IMR-90 (cell line): ENCODE data around the gene SFSWAP. TPM values are rescaled to one million over a fixed set of nuclear protein-coding genes. Genes with fewer than 3 reads are reported as not detected.
"Not testable (repeated sequence)": the region's sequence is repeated elsewhere in the genome, so short reads cannot be mapped to it uniquely, and the experiment has no call there.

ENCODE experiments used
- ATAC-seq: fragments of 200-7000 bp; cut with Tn5 transposase; 2 replicates; pipeline ENCODE4 v1.9.1; 2020; ENCODE audit warnings: low read depth, mild to moderate bottlenecking, moderate library complexity
- BruUV-seq: library from RNA; stranded (reverse); fragments of 400-500 nt; replicated peaks from 2 replicates; lab custom pipeline; 2021; lab: Mats Ljungman, UMichigan
- CTCF ChIA-PET: fragments of 300-600 bp; formaldehyde crosslinking; extraction: SDS; loops from one replicate; lab custom pipeline; 2021; ENCODE audit warnings: antibody characterized with exemption; lab: Yijun Ruan, JAX
- POLR2A ChIA-PET: fragments of 300-600 bp; sonication (Branson Sonifier 250); formaldehyde crosslinking; loops from one replicate; lab custom pipeline; 2022; ENCODE audit warnings: antibody characterized with exemption; ENCODE audit not compliant: unreplicated experiment; lab: Charles Lee
- DNase-seq: peaks from one replicate; pipeline ENCODE4 v3.0.0; 2013
- H2AFZ ChIP-seq: replicated peaks from 2 replicates; pipeline ENCODE3; 2013; ENCODE audit warnings: low read length, mild to moderate bottlenecking; ENCODE audit not compliant: poor library complexity
- H2AK5ac ChIP-seq: 2 replicates; pipeline ENCODE4 v1.6.1; 2013; ENCODE audit warnings: low read depth, low read length, inconsistent platforms
- H2AK9ac ChIP-seq: replicated peaks from 2 replicates; pipeline ENCODE3; 2013; ENCODE audit warnings: mild to moderate bottlenecking, low read depth, low read length, moderate library complexity; ENCODE audit not compliant: poor library complexity
- H2BK120ac ChIP-seq: 2 replicates; pipeline ENCODE4 v1.6.1; 2013; ENCODE audit warnings: low read depth, low read length, inconsistent platforms
- H2BK15ac ChIP-seq: 3 replicates; pipeline ENCODE4 v1.6.1; 2013; ENCODE audit warnings: low read depth, low read length, inconsistent platforms
- H2BK20ac ChIP-seq: 2 replicates; pipeline ENCODE4 v1.6.1; 2013; ENCODE audit warnings: low read depth, mild to moderate bottlenecking, inconsistent platforms, low read length, moderate library complexity
- H2BK5ac ChIP-seq: 2 replicates; pipeline ENCODE4 v1.6.1; 2013; ENCODE audit warnings: mild to moderate bottlenecking, low read depth, low read length, inconsistent platforms; ENCODE audit not compliant: poor library complexity, severe bottlenecking
- H3K14ac ChIP-seq: replicated peaks from 2 replicates; pipeline ENCODE4 v1.6.1; 2013; ENCODE audit warnings: low read depth, low read length, inconsistent platforms
- H3K18ac ChIP-seq: 2 replicates; pipeline ENCODE4 v1.6.1; 2013; ENCODE audit warnings: low read depth, low read length, control low read depth
- H3K23ac ChIP-seq: 2 replicates; pipeline ENCODE4 v1.6.1; 2013; ENCODE audit warnings: low read depth, low read length, inconsistent platforms
- H3K27ac ChIP-seq: 2 replicates; pipeline ENCODE4 v1.5.1; 2013; ENCODE audit warnings: mild to moderate bottlenecking, control low read depth, low read length; ENCODE audit not compliant: insufficient read depth
- H3K27me3 ChIP-seq: 2 replicates; pipeline ENCODE4 v1.6.1; 2013; ENCODE audit warnings: low read length; ENCODE audit not compliant: control insufficient read depth, insufficient read depth
- H3K36me3 ChIP-seq: 2 replicates; pipeline ENCODE4 v1.6.1; 2013; ENCODE audit warnings: low read length, mixed read lengths; ENCODE audit not compliant: control insufficient read depth, insufficient read depth
- H3K4ac ChIP-seq: 2 replicates; pipeline ENCODE4 v1.6.1; 2013; ENCODE audit warnings: low read depth, low read length, inconsistent platforms
- H3K4me1 ChIP-seq: 2 replicates; pipeline ENCODE4 v1.6.1; 2013; ENCODE audit warnings: low read length, mixed read lengths; ENCODE audit not compliant: control insufficient read depth, insufficient read depth
- H3K4me2 ChIP-seq: 2 replicates; pipeline ENCODE4 v1.6.1; 2013; ENCODE audit warnings: low read depth, mild to moderate bottlenecking, control low read depth, low read length, moderate library complexity
- H3K4me3 ChIP-seq: 2 replicates; pipeline ENCODE4 v1.5.1; 2013; ENCODE audit warnings: low read depth, mild to moderate bottlenecking, control low read depth, low read length, moderate library complexity; ENCODE audit not compliant: insufficient read depth
- H3K56ac ChIP-seq: 2 replicates; pipeline ENCODE4 v1.6.1; 2013; ENCODE audit warnings: low read length, inconsistent platforms; ENCODE audit not compliant: insufficient read depth; ENCODE audit errors: extremely low read depth
- H3K79me1 ChIP-seq, 2 experiments: 2 replicates each; pipeline ENCODE4 v1.6.1; 2013; ENCODE audit warnings: low read length in 2 of 2, inconsistent platforms in 1 of 2, low read depth in 1 of 2
- H3K9ac ChIP-seq: 2 replicates; pipeline ENCODE4 v1.6.1; 2013; ENCODE audit warnings: low read depth, low read length, control low read depth
- H3K9me1 ChIP-seq: 2 replicates; pipeline ENCODE4 v1.6.1; 2013; ENCODE audit warnings: low read length, inconsistent platforms; ENCODE audit not compliant: insufficient read depth
- H3K9me3 ChIP-seq: 2 replicates; pipeline ENCODE4 v1.6.1; 2013; ENCODE audit warnings: low read length; ENCODE audit not compliant: control insufficient read depth, insufficient read depth
- H4K20me1 ChIP-seq: 2 replicates; pipeline ENCODE4 v1.6.1; 2013; ENCODE audit warnings: low read length, inconsistent platforms; ENCODE audit not compliant: insufficient read depth
- H4K5ac ChIP-seq: 2 replicates; pipeline ENCODE4 v1.6.1; 2013; ENCODE audit warnings: mild to moderate bottlenecking, low read depth, low read length, control low read depth
- H4K8ac ChIP-seq, 2 experiments: 2 replicates each; pipeline ENCODE4 v1.6.1; 2013; ENCODE audit warnings: low read depth in 2 of 2, low read length in 2 of 2, control low read depth in 1 of 2, inconsistent platforms in 1 of 2
- H4K91ac ChIP-seq: 2 replicates; pipeline ENCODE4 v1.6.1; 2013; ENCODE audit warnings: low read depth, low read length, inconsistent platforms; ENCODE audit not compliant: insufficient read depth
- WGBS, 2 experiments: methylation state at CpG; one replicate each; pipeline versions ENCODE4 v1.1.5 to v1.1.7; 2013; ENCODE audit warnings: missing lambda C conversion rate in 2 of 2; ENCODE audit not compliant: insufficient read length in 1 of 2; ENCODE audit errors: extremely low coverage in 2 of 2; 5-methylcytosine and 5-hydroxymethylcytosine counted together
- dilution Hi-C: fragments of 300-500 bp; cut with HindIII; formaldehyde crosslinking; loops from one replicate; pipeline ENCODE4 v1.14.3; 2018; ENCODE audit warnings: low sequenced_read_pairs; ENCODE audit not compliant: unreplicated experiment
- in situ Hi-C: fragments of 300-500 bp; cut with MboI; formaldehyde crosslinking; loops from 3 replicates; pipeline ENCODE4 v1.14.3; 2019; ENCODE audit warnings: low sequenced_read_pairs, inconsistent platforms, mixed read lengths
- intact Hi-C: fragments of 100-400 bp; cut with micrococcal nuclease; formaldehyde crosslinking; loops from 2 replicates; pipeline ENCODE4 v1.10.0; 2022
- polyA plus RNA-seq, 3 experiments: library from polyadenylated mRNA; depleted of rRNA; stranded (reverse); fragments of >200 nt; gene quantifications; 2 replicates each; pipeline ENCODE4 v1.2.3, GENCODE V29; 2012; ENCODE audit warnings: low replicate concordance in 1 of 3
- total RNA-seq: library from RNA; depleted of rRNA; stranded (reverse); fragments of >200 nt; gene quantifications from 2 replicates; pipeline ENCODE4 v1.2.3, GENCODE V29; 2012

Gene SFSWAP
- total and polyA plus RNA-seq, 2 of the 4 experiments (the other 2 are of a cell fraction), result 19.7 to 22.4 TPM

DNA sequence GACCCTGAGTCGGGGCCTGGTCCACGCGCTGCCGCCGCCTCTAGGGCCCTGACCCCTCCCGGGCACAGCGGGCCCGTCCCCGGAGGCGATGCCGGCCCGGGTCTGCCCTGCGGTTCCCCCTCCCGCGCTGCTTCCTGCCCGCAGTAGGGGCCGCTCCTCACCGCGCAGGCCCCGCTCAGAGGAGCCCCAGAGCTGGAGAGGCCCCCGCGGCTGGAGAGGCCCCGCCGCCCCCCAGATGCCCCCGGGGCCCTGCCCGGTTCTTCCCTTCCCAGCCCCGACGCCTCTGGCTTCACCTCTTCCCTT, 49.0 kb upstream of the SFSWAP start:
- H2BK120ac ChIP-seq, H3K9me1 ChIP-seq, CTCF ChIA-PET, H2BK20ac ChIP-seq, H2AFZ ChIP-seq, H3K9ac ChIP-seq, H3K4me1 ChIP-seq, intact Hi-C loops, H3K36me3 ChIP-seq, H4K91ac ChIP-seq, H2AK5ac ChIP-seq, H2BK5ac ChIP-seq, BruUV-seq, dilution Hi-C loops, in situ Hi-C loops, H3K27ac ChIP-seq, H4K8ac ChIP-seq, H3K56ac ChIP-seq, H3K4ac ChIP-seq, H3K9me3 ChIP-seq, H2AK9ac ChIP-seq, H3K4me2 ChIP-seq, H3K27me3 ChIP-seq, H3K14ac ChIP-seq, H3K79me1 ChIP-seq, H2BK15ac ChIP-seq, H3K18ac ChIP-seq, H4K5ac ChIP-seq, ATAC-seq, H3K23ac ChIP-seq, DNase-seq, H4K20me1 ChIP-seq, POLR2A ChIA-PET, H3K4me3 ChIP-seq: not testable (repeated sequence)
- WGBS, 2 experiments, result no CpG with 5 or more reads among the region's 28 CpGs

DNA sequence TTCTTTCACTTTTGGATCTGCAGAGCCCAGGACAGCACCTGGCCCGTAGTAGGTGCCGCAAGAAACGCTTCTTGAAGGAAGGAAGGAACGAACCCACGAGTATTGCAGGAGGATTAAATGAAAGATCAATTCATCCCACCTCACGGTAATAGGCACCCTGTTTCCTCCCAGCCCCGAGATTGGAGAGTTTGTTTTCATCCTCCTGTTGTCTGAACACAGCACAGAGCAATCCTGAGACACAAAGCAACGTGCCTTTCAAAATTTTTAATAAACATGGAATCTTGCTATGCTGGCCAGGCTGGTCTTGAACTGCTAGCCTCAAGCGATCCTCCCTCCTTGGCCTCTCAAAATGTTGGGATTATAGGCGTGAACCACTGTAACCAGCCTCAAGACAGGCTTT, 48.5 kb upstream of the SFSWAP start:
- CTCF ChIA-PET, H3K9me1 ChIP-seq, H4K5ac ChIP-seq, in situ Hi-C loops, H3K4ac ChIP-seq, intact Hi-C loops, H2AK9ac ChIP-seq, H2AFZ ChIP-seq, H2AK5ac ChIP-seq, H3K56ac ChIP-seq, dilution Hi-C loops, H3K9me3 ChIP-seq, DNase-seq, H3K36me3 ChIP-seq, H3K4me3 ChIP-seq, H4K91ac ChIP-seq, H3K18ac ChIP-seq, H3K4me1 ChIP-seq, POLR2A ChIA-PET, H3K9ac ChIP-seq, H2BK20ac ChIP-seq, H4K20me1 ChIP-seq, H3K27me3 ChIP-seq, H3K79me1 ChIP-seq, H3K27ac ChIP-seq, H3K4me2 ChIP-seq, H2BK5ac ChIP-seq, H2BK15ac ChIP-seq, H3K14ac ChIP-seq, H3K23ac ChIP-seq, H2BK120ac ChIP-seq, BruUV-seq, H4K8ac ChIP-seq, ATAC-seq: not testable (repeated sequence)
- no CpG with 5 or more reads among the region's 10 CpGs for WGBS, 2 experiments
